HG02870 (cell line): ENCODE data around the gene FLOT2.
"Not testable (repeated sequence)": the region's sequence is repeated elsewhere in the genome, so short reads cannot be mapped to it uniquely, and the experiment has no call there.

ENCODE experiments used
- ATAC-seq: cut with Tn5 transposase; IDR thresholded peaks from one replicate; pipeline ENCODE4 v1.9.1; 2021; ENCODE audit warnings: mild to moderate bottlenecking, moderate library complexity; ENCODE audit not compliant: unreplicated experiment

The FLOT2 gene

DNA sequence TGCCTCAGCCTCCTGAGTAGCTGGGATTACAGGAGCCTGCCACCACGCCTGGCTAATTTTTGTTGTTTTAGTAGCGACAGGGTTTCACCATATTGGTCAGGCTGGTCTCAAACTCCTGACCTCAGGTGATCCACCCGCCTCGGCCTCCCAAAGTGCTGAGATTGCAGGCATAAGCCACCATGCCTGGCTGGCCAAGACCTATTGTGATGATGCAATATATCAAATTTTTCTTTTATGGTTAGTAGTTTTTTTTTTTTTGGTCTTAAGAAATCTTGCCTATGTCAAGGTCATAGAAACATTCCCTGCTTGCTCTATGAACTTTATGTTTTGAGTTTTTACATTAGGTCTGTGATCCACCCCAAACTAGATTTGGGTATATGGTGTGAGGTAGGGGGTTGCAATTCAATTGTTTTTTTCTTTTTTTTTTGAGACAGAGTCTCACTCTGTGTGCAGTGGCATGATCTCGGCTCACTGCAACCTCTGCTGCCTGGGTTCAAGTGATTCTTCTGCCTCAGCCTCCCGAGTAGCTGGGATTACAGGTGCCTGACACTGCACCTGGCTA is 20.3 kb downstream of the FLOT2 start:
- not testable (repeated sequence) for ATAC-seq

DNA sequence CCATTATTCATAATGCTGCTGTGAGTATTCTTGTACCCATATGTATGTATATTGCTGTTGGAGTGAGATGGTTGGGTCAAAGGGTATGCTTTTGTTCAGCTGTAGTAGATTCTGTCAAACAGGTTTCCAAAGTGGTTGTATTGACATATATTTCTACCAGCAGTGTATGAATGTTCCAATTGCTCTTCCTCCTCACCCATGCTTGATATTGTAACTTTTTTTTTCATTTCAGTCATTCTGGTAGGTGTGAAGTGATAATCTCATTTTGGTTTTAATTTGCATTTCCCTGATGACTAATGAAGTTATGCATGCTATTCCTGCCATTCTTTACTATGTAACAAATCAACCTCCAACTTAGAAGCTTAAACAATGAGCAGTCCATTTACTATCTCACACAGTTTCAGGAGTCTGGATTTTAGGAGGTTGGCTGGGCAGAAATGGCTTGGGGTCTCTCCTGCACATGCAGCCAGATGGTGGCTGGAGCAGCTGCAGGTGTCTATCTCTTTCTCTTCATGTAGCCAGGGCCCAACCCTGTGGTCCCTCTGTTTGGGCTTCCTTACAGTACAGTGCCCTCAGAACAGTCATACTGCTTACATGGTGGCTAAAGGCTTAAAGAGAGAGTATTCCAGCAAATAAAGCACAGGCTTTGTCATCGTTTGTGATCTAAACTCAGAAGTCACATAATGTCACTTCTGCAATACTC is 21.5 kb downstream of the FLOT2 start:
- no peak for ATAC-seq

DNA sequence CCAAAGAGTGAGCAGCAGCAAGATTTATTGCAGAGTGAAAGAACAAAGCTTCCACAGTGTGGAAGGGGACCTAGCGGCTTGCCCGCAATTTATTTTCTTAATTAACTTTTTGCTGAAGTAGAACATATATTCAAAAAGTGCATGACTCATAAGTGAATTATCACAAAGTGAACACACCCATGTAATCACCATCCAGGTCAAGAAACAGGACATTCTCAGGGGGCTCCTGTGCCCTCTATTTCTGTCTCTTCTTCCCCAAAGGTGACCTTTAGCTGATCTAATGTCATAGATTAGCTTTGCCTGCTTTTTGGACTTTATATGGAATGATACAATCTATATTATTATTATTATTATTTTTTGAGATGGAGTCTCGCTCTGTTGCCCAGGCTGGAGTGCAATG is 22.8 kb downstream of the FLOT2 start:
- no peak for ATAC-seq

DNA sequence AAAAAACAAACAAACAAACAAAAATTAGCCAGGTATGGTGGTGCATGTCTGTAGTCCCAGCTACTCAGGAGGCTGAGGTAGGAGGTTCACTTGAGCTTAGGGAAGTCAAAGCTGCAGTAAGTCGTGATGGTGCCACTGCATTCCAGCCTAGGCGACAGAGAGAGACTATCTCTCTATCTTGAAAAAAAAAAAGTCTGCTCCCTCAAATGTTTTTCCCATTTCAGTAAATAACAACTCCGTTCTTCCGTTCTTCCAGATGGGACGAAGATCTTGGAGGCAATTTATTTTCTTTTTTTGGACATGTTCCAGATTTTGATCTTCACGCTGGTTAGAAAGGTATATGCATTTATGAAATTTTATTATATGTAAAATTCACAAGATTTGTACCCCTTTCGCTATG is 23.7 kb downstream of the FLOT2 start:
- no peak for ATAC-seq

DNA sequence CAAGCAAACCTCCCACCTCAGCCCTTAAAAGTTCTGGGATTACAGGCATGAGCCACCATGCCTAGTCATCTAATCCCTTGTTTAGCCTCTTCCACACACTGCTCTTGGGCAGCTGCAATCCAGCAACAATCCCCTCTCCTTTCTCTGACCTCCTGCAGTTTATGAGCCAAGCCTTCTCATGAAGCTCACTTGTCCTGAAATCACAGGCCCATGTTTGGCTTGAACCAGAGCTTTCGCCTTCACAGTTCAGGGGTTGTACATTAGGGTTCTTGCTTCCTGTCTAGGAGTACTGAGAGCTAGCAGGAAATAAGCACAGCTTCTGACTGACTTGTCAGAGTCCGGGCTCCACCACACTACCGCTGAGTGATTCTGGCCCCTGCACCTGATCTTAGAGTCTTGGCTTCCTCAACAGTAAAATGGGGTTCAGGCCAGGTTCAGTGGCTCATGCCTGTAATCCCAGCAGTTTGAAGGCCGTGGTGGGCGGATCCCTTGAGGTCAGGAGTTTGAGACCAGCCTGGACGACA is 26.4 kb downstream of the FLOT2 start:
- peak; percentile 93 for ATAC-seq

DNA sequence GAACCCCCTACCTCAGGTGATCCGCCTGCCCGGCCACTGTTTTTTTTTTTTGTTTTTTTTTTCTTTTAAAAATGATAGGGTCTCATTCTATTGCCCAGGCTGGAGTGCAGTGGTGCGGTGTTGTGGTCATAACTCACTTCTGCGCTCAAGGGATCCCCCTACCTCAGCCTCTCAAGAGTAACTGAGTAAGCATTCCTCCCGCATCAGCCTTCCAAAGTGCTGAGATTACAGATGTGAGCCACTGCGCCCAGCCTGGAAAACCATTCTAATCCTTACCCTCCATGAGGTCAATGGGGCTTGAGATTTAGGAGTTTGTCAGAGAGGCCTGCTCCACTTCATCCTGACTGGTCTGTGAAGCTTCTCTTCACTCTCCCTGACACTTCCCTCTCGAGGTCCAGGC is 30.3 kb downstream of the FLOT2 start:
- no peak for ATAC-seq

DNA sequence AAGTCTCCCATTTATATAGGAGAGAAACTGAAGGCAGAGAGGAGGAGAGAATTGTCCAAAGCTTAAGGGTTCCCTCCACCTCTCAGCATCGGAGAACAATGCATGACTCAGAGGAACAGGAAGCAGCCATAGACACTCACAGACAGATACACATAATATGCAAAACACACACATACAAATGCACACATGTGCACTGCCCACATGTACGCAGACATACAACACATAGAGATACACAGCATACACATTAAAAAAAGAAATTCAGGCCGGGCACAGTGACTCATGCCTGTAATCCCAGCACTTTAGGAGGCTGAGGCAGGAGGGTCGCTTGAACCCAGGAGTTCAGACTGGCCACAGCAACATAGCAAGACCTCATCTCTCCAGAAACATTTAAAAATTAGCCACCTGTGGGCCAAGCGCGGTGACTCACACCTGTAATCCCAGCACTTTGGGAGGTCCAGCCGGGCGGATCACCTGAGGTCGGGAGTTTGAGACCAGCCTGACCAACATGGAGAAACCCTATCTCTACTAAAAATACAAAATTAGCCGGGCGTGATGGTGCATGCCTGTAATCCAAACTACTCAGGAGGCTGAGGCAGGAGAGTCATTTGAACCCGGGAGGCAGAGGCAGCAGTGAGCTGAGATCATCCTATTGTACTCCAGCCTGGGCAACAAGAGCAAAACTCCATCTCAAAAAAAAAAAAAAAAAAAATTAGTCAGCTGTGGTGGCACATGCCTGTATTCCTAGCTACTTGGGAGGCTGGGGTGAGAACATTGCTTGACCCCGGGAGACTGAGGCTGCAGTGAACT is 31.4 kb downstream of the FLOT2 start:
- ATAC-seq = no peak

DNA sequence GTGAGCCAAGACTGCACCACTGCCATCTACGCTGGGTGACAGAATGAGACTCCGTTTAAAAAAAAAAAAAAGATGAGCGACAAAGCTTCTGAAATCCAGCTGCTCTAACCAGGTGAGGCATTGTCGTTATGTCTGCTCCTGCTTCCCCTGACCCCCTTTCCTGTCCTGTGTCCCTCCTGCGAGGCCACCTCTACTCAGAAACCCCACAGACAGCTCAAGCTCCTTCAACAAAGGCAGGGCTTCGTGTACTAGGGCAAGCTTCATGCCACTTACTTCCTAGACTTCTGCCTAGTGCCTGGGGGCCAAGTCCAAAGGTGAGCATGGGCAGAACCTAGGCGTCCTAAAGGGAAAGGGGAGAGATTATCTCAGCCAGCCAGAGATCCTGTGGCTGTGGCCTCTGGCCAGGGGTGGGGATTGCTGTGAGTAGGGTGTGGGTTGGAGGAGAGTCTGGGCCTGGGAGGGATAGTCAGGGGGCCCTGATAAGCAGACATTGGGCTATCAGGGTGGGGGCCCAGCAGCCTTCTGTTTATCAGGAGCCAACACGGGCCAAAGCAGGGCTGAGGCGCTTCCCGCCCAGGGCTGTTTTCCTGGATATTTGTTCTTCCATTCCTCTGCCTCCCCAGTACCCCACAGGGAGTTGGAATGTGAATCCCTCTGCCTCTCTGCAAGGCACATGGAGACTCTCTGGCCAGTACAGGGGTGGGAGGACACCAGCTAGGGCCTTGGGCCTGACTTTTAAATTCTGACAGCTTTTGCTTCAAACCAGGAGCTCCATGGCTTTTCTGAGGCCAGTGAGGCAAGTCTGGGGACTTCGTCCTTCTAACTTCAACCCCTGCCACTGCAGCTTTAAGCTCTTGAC is 32.3 kb downstream of the FLOT2 start:
- ATAC-seq = no peak

DNA sequence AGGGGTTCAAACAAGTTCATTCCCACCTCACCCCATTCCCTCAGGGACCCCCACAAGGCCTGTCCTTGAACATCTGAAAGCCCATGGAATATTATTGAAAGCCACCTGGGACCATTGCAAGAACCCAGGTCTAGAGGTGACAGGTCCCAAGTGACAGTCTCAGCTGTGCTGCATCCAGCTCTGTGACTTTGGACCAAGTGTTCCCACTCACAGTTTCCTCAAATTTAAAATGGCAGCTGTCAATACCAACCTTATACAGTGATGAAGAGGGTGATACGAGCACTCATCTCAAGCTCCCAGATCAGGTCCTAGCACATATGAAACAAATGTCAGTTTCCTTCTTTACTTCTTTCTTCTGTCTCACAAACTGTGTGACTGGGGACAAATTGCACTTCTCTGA is 33.6 kb downstream of the FLOT2 start:
- no peak for ATAC-seq

DNA sequence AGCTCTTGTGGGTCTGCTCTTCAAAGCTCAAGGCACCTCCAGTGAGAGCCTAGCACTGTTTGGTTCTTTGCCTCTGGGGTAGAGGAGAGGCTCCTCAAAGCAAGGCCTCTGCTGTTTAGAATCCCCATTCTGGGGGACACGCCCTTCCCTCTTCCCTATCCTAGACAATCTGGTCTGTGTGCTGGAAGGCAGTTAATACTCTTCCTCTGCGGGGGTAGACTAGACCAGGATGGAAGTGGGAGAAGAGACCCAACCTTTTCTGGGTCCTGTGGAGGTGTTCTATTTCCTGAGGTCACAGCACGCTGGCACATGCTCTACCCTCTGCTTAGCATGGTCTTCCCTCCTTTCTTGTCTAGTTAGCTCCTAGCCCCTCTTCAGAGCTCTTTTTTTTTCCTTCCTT is 35.0 kb downstream of the FLOT2 start:
- no peak for ATAC-seq

GRCh38 chr17:28861393-28862203 is 35.9 kb downstream of the FLOT2 start:
- ATAC-seq = no peak

GRCh38 chr17:28860363-28860808 is 37.1 kb downstream of the FLOT2 start:
- no peak for ATAC-seq

DNA sequence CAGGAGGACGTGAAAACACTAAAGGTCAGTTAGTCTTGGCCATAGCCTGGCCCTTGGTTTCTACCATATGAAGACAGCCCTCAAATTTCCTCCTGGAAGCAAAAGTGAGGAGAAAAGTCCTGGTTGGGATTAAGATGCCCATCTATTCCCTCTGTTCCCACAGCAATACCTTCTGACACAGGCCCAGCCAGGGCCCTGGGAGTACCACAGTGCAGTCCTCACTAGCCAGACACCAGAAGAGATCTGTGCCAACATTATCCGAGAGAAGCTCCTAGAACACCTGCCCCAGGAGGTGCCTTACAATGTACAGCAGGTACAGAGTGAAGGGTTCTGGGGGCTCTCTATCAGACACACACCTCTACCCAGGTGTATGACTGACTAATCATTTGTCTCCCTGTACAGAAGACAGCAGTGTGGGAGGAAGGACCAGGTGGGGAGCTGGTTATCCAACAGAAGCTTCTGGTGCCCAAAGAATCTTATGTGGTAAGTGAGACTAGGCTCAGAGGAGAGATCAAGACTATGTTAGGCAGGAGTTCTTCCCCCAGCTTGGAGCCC is 38.7 kb downstream of the FLOT2 start:
- ATAC-seq = no peak

- no peak for ATAC-seq
Observed at GRCh38 chr17:28857905-28858800, 39.4 kb downstream of the FLOT2 start.

DNA sequence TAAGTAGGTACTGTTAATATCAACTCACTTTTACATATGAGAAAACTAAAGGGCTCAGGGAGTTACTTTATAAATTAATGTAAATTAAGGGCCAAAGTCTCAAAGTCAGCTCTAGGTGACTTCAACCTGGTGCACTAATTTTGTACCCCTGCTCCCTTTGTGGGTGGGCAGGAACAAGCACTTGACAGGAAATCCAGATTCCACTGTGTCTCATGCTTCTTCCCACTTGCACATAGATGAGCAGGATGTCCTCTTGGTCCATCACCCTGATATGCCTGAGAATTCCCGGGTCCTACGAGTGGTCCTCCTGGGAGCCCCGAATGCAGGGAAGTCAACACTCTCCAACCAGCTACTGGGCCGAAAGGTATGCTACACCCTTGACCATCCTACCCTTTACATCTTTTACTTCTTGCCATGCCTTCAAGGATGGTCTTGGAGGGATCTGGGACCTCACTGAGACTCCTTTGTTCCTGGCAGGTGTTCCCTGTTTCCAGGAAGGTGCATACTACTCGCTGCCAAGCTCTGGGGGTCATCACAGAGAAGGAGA is 41.4 kb downstream of the FLOT2 start:
- ATAC-seq = no peak

DNA sequence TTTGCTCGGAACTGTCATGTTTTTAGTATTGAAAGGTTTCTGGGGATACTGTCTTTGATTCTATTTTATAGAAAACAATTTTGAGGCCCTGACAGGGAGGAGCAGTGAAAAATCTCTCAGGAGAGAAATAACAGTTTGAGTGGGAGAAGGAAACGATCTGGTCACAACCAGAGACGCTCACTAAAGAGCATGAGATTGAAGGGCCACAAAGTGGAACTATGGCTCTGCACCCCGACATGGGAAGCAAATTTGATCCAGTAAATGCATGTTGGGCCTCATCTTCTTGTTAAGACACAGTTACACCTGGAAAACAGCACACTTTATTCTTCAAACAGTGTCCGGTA is 42.2 kb downstream of the FLOT2 start:
- no peak for ATAC-seq

GRCh38 chr17:28854457-28855335 is 42.8 kb downstream of the FLOT2 start, which contains the start of gene ERAL1:
Gene ERAL1, plus strand, starts transcription at chr17:28855016. Its CDS starts 19 bp downstream, at chr17:28855035.
- peak; percentile 92 for ATAC-seq
